Prostate gland (tissue), 2 donors: ENCODE data around the gene WDR86.

Experiments
- CTCF ChIP-seq, 4 experiments: fragments of 200-600 bp in 2 of 4; fragments of 450-650 bp in 2 of 4; sonication (generic) in 2 of 4; IDR thresholded peaks; 1 replicate in 3 of 4; 2 replicates in 1 of 4; pipeline ENCODE4 v1.5.1; 2016 to 2019; ENCODE audit warnings: antibody characterized with exemption in 4 of 4, mild to moderate bottlenecking in 2 of 4, moderate library complexity in 2 of 4
- POLR2A ChIP-seq: fragments of 450-650 bp; IDR thresholded peaks from one replicate; pipeline ENCODE4 v1.6.1; 2016; ENCODE audit warnings: antibody characterized with exemption, mild to moderate bottlenecking
- POLR2AphosphoS5 ChIP-seq: sonication (generic); formaldehyde crosslinking; IDR thresholded peaks from one replicate; pipeline ENCODE4 v1.6.1; 2017; ENCODE audit warnings: antibody characterized with exemption

- no peak for TF ChIP-seq CTCF (IDR thresholded peaks at IDR 0.05)
- no peak for TF ChIP-seq POLR2AphosphoS5
- no peak for TF ChIP-seq POLR2A
Observed at GRCh38 chr7:151405588-151405987, 4.2 kb downstream of the WDR86 start.
